ENCODE data around the gene GFAP. TPM values are rescaled to one million over a fixed set of nuclear protein-coding genes. Genes with fewer than 3 reads are reported as not detected.

Gene GFAP
- total RNA-seq, 1 donor from 2014 or later, result not detected

GRCh38 chr17:44932096-44932786 lies 16.9 kb upstream of the GFAP start:
- intact Hi-C loops (cut with micrococcal nuclease), result no loop called here

DNA sequence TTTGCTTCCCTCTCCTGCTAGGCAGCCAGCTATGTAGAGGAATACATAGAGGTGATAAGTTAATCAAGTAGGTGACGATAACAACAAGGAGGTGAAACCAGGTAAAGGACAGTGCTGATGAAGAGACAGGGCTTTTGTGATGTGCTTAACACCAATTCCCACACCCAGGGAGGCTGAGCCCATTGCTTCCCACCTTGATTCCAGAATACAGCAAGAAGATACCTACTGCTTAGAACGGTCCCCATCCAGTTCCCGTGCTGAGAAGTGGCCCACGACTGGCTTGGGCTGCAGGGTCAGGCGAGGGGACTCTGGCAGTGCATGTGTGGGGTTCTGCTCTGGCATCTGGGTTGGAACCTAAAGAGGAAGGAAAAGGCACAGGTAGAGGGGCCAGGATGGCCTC lies 16.1 kb upstream of the GFAP start:
- intact Hi-C loops (cut with micrococcal nuclease), result no loop called here

GRCh38 chr17:44930667-44931066 lies 15.4 kb upstream of the GFAP start:
- intact Hi-C loops (cut with micrococcal nuclease), result no loop called here

DNA sequence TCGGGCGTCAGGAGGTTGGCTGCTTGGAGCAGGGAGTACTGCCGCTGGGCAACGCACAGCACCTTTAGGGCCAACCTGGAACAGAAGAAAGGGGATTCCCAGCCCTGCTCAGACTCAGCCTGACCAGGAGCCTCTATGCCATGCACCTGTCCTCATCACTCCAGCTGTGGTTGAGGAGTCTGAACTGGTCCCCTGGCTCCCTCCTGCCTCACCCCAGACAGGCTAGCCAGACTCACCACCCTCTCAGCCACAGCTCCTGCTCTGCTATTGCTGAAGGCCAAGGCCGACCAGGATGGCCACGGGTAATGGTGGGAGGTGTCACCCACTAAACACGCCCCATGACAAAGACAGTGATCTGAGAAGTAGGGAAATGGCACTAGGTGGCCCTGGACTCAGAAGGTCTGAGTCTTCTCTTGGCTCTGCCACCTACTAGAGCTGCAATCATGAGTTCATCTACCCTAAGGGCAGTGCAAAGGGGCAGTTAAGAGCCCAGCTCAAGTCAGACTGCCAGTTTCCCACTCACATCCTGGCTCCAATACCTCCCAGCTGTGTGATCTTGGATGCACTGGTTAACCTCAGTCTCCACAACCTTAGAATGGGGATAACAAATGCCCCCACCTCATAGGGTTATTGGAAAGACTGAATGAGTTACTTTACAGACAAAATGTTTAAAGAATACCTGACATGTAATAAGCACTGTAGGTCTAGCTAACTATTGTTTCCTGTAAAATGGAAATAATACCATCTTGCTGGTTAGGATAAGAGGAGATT lies 13.8 kb upstream of the GFAP start:
- intact Hi-C loops (cut with micrococcal nuclease), result no loop called here

DNA sequence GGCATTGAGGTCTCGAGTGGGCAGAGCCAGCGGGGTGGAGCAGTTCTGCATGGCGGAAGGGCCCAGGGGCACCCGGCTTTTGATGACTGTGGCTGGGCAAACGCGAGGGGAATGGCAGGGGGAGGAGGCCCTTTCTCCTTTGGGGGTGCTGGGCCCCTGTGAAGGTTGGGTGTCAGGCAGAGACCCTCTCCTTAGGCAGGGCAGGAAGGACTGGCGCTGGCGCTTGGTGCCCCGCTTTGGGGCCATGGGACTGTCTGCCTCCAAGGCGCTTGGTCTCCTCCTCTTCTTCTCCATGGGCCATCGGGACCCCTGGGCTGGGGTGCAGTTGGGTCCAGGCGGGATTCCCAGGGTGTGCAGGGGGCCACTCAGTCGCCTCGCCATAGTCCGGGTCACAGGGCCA lies 12.8 kb upstream of the GFAP start:
- intact Hi-C loops (cut with micrococcal nuclease), result no loop called here

- intact Hi-C loops (cut with micrococcal nuclease), result no loop called here
Observed at GRCh38 chr17:44927696-44928095, 12.4 kb upstream of the GFAP start.

GRCh38 chr17:44926821-44927525 lies 11.7 kb upstream of the GFAP start:
- intact Hi-C loops (cut with micrococcal nuclease), result no loop called here

GRCh38 chr17:44925731-44926697 lies 10.7 kb upstream of the GFAP start:
- intact Hi-C loops (cut with micrococcal nuclease), result no loop called here

DNA sequence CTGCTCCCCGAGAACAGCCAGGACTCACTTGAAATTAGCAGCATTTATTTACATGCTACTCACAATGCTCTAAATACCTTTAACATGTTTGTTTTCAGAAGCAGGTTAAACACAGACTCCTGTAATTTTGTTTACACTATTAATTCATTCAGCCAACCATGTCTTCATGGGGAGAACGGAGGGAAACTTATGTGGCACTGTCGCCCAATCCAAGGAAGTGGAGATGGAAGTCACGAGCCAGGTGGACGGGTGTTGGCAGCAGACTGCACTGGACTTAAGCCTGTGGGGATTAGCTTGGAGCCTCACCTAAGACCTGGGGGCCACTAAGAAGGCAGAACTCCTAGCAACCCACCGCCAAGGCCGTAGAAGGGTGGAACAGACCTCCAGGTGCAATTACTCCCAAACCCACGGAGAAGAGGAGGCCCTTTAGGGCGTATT lies 8.8 kb upstream of the GFAP start:
- intact Hi-C loops (cut with micrococcal nuclease), result no loop called here

DNA sequence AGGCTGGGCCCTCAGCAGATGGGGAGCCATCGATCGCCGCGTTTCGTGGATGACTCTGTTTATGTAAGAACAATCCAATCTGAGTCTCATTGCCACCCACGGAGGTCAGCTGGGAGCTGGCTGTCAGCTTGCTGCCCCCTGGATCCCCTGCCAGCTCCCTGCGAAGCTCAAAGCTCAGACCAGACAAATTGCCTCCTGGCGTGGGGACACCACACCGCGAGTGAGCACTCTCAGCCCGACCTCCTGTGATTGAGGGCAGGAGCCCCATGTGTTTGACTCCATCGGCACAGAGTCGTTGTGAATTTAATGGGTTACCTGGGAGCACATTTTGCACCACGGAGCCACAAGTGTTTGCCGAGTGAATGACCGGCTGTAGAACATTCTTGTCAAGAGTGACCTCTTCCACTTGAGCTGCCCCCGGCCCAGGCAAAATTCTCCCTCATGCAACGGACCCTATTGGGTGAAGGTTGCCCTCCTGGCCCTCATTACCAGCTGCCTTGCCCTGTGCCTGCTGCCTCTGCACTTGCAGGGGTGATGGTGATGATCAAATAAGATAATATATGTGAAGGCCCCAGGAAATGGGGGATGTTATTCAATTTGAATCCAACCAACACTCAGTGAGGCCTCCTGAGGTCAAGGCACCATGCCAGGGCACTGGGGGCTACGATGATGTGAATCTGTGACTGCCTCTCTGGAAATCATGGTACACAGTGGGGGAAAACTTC lies 7.6 kb upstream of the GFAP start:
- intact Hi-C loops (cut with micrococcal nuclease), result no loop called here

DNA sequence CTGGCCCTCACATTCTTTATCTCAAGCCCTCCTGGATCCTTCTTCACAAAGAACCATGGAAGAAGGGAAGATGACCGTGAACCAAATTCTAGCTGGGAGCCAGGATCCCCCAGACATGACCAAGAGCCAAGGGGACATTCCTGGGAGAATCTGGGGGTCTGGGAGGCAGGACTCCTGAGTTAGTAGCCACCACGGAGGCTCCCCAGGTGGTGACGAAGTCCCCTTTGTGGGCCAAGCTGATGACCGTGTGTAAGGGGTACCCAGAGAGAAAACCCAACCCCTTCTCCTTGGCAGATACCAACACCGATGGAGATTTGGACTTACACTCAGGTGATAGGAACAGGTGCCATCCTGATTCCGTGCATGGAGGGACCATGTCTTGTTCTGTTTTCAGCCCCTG lies 6.8 kb upstream of the GFAP start:
- intact Hi-C loops (cut with micrococcal nuclease), result no loop called here

DNA sequence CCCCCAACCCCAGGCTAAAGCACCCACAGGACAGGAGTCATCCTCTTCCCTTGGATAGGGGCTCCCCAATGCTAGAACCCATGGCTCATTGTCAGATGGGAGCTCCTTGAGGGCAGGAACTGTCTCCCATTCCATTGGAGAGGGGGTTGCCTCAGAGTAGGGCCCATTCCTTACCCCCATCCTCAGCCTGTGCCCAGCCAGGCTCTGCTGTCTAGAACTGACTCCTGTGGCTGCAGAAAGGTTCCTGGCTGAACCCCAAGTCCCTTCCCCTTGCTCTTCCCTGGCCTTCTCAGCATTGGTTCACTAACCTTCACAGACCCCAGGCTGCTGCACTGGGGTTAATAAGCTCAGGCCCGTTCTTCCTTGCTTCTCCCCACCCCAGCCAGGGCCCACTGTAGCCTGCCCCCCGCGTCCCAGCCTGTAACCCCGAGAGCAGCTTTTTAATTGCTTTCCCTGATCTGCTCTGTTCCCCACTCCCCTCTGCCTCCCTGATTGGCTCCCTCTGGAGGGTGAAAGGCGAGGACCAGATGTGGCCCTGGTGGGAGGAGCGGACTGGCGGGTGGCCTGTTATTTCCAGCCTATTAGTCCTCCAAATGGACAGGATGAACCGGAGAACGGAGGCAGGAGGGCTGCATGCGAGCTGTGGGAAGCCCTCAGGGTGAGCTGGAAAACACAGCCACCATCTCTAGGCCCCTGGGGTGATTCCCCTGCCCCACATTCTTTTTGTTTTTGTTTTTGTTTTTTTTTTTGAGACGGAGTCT lies 6.0 kb upstream of the GFAP start:
- intact Hi-C loops (cut with micrococcal nuclease), result loop anchor here (2.0 kb wide), 1 partner anchor 25 kb away; the partner anchor contains the start of gene KIF18B

DNA sequence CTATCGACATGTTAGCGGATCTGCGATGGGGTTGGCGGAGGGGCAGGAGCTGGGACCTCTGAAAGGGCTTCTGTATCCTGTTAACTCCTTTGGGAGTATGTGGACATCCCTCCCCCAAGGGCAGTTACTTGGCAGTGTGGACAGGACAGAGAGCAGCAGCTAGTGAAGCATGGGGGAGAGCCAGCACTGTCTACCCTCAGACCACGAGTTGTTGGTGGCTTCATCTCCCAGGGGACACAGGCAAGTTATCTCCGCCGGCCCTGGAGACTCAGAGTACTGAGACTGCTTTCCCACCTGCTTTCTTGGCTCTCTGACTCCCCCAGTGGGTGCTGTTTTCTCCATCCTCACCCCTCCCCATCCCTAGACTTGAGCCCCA lies 5.3 kb upstream of the GFAP start:
- intact Hi-C loops (cut with micrococcal nuclease), result loop anchor here (1.0 to 2.0 kb wide), 3 partner anchors 26 to 178 kb away; partner anchors contain the start of gene KIF18B

DNA sequence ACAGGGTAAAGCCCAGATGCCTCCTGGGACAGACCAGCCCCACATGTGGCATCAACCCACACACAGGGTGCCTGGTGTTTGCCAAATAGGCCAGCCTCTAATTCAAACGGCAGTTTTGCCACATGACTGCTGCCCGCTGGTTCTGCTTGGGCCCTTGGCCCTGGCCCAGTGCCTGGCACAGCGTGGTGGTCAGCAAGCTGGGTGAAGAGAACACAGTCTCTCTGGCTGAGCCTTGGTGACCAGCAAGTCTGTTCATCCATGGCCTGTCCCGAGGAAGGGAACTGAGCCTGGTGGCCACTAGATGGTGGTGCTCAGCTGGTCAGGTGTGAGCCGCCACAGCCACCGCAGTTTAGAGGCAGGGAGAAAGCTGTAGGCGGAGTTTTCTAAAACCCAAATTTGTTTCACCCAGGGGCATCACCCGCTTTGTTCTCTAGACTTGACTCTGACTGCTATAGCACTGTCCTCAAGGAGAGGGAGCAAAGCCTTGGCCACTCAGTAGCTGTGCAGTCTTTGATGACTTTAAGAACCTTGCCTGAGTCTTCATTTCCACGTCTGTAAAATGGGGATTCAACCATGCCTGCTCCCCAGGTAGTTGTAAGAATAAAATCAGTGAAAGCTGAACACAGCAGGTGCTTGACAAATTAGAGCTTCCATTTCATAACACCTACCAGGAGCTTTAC lies 4.7 kb upstream of the GFAP start:
- intact Hi-C loops (cut with micrococcal nuclease), result loop anchor here (1.0 to 2.0 kb wide), 3 partner anchors 27 to 178 kb away; partner anchors contain the start of gene KIF18B

DNA sequence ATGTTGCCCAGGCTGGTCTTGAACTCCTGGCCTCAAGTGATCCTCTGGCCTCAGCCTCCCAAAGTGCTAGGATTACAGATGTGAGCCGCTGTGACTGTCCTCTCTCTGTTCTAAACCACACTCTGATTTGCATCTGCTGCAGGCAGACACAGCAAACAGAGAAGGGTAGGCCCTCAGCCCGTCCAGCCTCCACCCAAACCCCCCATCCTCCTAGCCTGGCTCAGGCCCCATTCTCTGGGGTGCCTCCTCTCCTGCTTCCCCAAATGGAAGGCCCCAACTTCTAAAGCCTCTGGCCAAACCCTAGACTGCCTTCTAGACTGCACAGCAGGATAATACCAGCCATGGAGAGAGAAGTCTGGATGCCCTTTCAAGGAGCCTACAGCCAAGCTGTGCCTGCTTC lies 4.1 kb upstream of the GFAP start:
- intact Hi-C loops (cut with micrococcal nuclease), result no loop called here

DNA sequence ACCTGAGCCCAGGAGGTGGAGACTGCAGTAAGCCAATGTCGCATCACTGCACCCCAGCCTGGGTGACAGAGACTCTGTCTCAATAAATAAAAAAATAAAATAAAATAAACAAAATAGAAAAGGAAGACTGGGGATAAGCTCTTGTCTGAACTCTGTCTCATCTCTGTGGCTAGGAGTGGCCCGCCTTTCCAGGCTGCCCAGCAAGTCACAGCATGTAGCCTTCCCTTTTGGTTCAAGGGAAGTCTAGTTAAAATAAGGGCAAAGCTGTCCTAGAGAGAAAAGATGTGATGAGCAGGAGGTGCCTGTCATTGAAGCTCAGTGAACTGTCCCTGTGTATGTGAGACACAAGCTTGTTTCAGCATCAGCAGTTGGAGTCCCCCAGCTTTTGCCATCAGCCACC lies 2.7 kb upstream of the GFAP start:
- intact Hi-C loops (cut with micrococcal nuclease), result no loop called here

GRCh38 chr17:44917456-44917855 lies 2.2 kb upstream of the GFAP start:
- intact Hi-C loops (cut with micrococcal nuclease), result no loop called here

GRCh38 chr17:44916781-44917241 lies 1.5 kb upstream of the GFAP start:
- intact Hi-C loops (cut with micrococcal nuclease), result no loop called here

Measured in T-helper 1 cell treated with Interleukin-12 subunit alpha and Interleukin-12 subunit beta and Interleukin-4 antibody, amounts not matched to agents 30 ng/mL and 1 ng/mL, for 36 hours (primary cell).